Adrenal gland (tissue), 19 donors: ENCODE measurements around the gene FCAMR. TPM values are rescaled to one million over a fixed set of nuclear protein-coding genes. Genes with fewer than 3 reads are reported as not detected.

Experiments used
- DNase-seq, 7 donors: peaks; one replicate each; pipeline ENCODE4 v3.0.0-alpha.2; 2019 to 2020
- H3K27ac ChIP-seq, 5 donors: fragments of 200-600 bp; sonication (generic) in 4 of 5; 1 replicate in 3 of 5; 2 replicates in 2 of 5; pipeline versions ENCODE4 v1.5.1 to v1.8.0; 2016 to 2020; ENCODE audit warnings: mild to moderate bottlenecking in 1 of 5
- H3K27me3 ChIP-seq: fragments of 200-600 bp; 2 replicates; pipeline ENCODE4 v1.8.0; 2021
- H3K36me3 ChIP-seq, 2 donors: fragments of 200-600 bp; replicated peaks in 1 of 2; 1 replicate in 1 of 2; 2 replicates in 1 of 2; pipeline versions ENCODE4 v1.5.1 to v1.8.0; 2018 to 2022
- H3K4me1 ChIP-seq, 2 donors: fragments of 200-600 bp; replicated peaks in 1 of 2; 1 replicate in 1 of 2; 2 replicates in 1 of 2; pipeline versions ENCODE4 v1.5.1 to v1.8.0; 2018 to 2021
- H3K4me3 ChIP-seq, 4 donors: fragments of 200-600 bp; sonication (generic) in 3 of 4; one replicate each; pipeline ENCODE4 v1.5.1; 2016 to 2018
- H3K9me3 ChIP-seq, 3 donors: fragments of 200-600 bp; sonication (generic) in 1 of 3; replicated peaks in 1 of 3; 1 replicate in 2 of 3; 2 replicates in 1 of 3; pipeline versions ENCODE4 v1.5.1 to v1.8.0; 2016 to 2021
- POLR2A ChIP-seq, 2 donors: fragments of 450-650 bp; IDR thresholded peaks; one replicate each; pipeline ENCODE4 v1.6.1; 2017; ENCODE audit warnings: antibody characterized with exemption in 2 of 2, mild to moderate bottlenecking in 2 of 2, moderate library complexity in 1 of 2
- WGBS, 4 donors: extraction: QIAGEN DNeasy Blood & Tissue Kit in 2 of 4; methylation state at CpG; one replicate each; pipeline versions ENCODE4 v1.1.5 to v1.1.7; 2013 to 2017; 5-methylcytosine and 5-hydroxymethylcytosine counted together
- intact Hi-C, 2 donors: fragments of 100-400 bp; cut with DNase I; formaldehyde crosslinking; loops; one replicate each; pipeline versions ENCODE4 v1.14.1 to v1.15.0; 2022 to 2023
- long read RNA-seq, 10 donors: library from polyadenylated mRNA in 3 of 10; unstranded in 2 of 10; stranded (forward) in 1 of 10; transcript quantifications; one replicate each; pipeline ENCODE4 v2.0.0 and lab custom pipeline, GENCODE V29; 2021 to 2026
- polyA plus RNA-seq, 3 donors: library from polyadenylated mRNA; stranded (reverse); fragments of 200-250 nt in 2 of 3; fragments of 350-450 nt in 1 of 3; fragmentation: Illumina TruSeq in 1 of 3; extraction: RNeasy Lipid Tissue Mini Kit (QIAGEN cat#74804) in 1 of 3; gene quantifications; one replicate each; pipeline ENCODE4 v1.2.3, GENCODE V29; 2013 to 2014
- total RNA-seq, 9 donors: library from RNA; depleted of rRNA in 4 of 9; stranded (reverse); fragments of >200 nt in 4 of 9; fragments of 120-200 nt in 1 of 9; fragmentation: NEBNext Ultra II Directional in 1 of 9; extraction: Animal tissue kit (Norgen Biotek cat#: 25700) in 1 of 9; gene quantifications; one replicate each; pipeline versions ENCODE4 v1.1.0 to v1.2.4, GENCODE V29; 2013 to 2023
- TF ChIP-seq, protein P1 (sequence below), 6 experiments: fragments of 450-650 bp in 4 of 6; fragments of 200-600 bp in 2 of 6; sonication (generic) in 1 of 6; IDR thresholded peaks; 1 replicate in 5 of 6; 2 replicates in 1 of 6; pipeline versions ENCODE4 v1.5.1 to v1.8.0; 2016 to 2021; ENCODE audit warnings: antibody characterized with exemption in 6 of 6, mild to moderate bottlenecking in 2 of 6, moderate library complexity in 1 of 6
- donor health status: healthy with polysubstance abuse.
- donor health status: Bipolar disorder and iron deficiency.
- donor health status: DM: yes; HTN: yes; CAD: no.
- donor health status: DM: no; HTN: no; CAD: no.
- donor health status: DM: no; HTN: no; CAD: no.
- donor health status: DM: yes; HTN: yes; CAD: no.

Gene FCAMR, protein sequence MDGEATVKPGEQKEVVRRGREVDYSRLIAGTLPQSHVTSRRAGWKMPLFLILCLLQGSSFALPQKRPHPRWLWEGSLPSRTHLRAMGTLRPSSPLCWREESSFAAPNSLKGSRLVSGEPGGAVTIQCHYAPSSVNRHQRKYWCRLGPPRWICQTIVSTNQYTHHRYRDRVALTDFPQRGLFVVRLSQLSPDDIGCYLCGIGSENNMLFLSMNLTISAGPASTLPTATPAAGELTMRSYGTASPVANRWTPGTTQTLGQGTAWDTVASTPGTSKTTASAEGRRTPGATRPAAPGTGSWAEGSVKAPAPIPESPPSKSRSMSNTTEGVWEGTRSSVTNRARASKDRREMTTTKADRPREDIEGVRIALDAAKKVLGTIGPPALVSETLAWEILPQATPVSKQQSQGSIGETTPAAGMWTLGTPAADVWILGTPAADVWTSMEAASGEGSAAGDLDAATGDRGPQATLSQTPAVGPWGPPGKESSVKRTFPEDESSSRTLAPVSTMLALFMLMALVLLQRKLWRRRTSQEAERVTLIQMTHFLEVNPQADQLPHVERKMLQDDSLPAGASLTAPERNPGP
- not detected for total RNA-seq
- not detected for polyA plus RNA-seq
- long read RNA-seq, donor 1 = 0 reads
- long read RNA-seq, donor 2 = 0 reads
- long read RNA-seq, donor 3 = 0 reads
- long read RNA-seq, donor 4 = 0 reads
- long read RNA-seq, donor 5 = 0 reads
- long read RNA-seq, donor 6 = 0 reads
- long read RNA-seq, donor 7 = 0 reads
- long read RNA-seq, donor 8 = 0 reads
- long read RNA-seq, donor 9 = 0 reads
- long read RNA-seq, donor 10 = 0 reads

DNA sequence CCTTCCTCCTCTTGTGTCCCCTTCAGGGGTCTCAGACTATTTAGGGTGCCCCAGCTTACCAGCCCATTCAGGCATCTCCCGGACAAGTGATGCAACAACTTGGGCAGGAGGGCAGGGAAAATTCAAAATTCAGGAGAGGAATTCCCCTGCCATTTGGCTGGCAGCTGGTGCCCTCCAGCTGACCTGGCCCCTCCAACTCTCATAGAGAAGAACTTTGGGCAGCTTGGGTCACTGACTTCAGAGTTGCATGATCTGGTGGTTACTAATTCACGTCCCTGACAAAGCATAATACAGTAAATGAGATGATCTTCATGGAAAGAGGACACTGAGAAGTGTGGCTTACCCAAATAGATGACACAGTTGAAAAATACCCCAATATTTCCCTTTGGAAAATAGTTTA is at the start of gene FCAMR:
TSS of gene FCAMR (minus strand) at position 15 of the 400 bp plus-strand sequence. CDS start 335 bp downstream, outside the sequence.
- Histone ChIP-seq H3K4me1 (no peaks in the 10 kb centered on the region), H3K27ac (no peak within 1 kb of the TSS), H3K9me3 (no peaks in the 10 kb centered on the region), H3K4me3 (no peak within 1 kb of the TSS), H3K36me3 (no peaks in the 10 kb centered on the region), H3K27me3 (peaks cover 3% of the 10 kb centered on the region)
- 54 to 67% (median 58%) methylated on average over 2 of the region's 2 CpGs for WGBS, 4 donors
- no peak for DNase-seq
- no peak for TF ChIP-seq POLR2A (IDR thresholded peaks at IDR 0.05)
- TF ChIP-seq, protein P1, sequence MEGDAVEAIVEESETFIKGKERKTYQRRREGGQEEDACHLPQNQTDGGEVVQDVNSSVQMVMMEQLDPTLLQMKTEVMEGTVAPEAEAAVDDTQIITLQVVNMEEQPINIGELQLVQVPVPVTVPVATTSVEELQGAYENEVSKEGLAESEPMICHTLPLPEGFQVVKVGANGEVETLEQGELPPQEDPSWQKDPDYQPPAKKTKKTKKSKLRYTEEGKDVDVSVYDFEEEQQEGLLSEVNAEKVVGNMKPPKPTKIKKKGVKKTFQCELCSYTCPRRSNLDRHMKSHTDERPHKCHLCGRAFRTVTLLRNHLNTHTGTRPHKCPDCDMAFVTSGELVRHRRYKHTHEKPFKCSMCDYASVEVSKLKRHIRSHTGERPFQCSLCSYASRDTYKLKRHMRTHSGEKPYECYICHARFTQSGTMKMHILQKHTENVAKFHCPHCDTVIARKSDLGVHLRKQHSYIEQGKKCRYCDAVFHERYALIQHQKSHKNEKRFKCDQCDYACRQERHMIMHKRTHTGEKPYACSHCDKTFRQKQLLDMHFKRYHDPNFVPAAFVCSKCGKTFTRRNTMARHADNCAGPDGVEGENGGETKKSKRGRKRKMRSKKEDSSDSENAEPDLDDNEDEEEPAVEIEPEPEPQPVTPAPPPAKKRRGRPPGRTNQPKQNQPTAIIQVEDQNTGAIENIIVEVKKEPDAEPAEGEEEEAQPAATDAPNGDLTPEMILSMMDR (IDR thresholded peaks at IDR 0.05) = no peak
- intact Hi-C loops = no loop called here

DNA sequence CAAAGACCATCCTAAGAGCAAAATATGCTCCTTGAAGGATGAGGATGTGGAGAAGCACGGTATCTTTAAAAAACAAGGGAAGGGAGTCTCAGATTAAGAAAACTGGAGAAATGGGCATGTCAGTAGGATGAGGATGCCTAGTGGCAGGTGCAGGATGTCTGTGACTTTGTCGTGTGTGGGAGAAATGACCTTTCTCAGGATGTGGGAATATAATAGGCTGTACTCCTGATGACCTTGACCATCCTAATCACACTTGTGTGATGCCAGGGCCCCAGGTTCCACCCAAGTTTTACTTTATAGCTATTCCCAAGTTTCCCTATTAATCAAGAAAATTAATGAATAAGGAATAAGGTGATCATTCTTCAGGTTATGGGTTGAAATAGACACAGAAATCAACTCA is 49.4 kb upstream of the FCAMR start:
- no peak overlapping the region for H3K4me3 ChIP-seq
- TF ChIP-seq, protein P1 (IDR thresholded peaks at IDR 0.05) = no peak
- no peak for TF ChIP-seq POLR2A (IDR thresholded peaks at IDR 0.05)
- intact Hi-C loops = no loop called here
- 46 to 75% (median 62%) methylated on average over 2 of the region's 2 CpGs for WGBS, 4 donors
- no peak overlapping the region for H3K27ac ChIP-seq
- H3K36me3 ChIP-seq = no peaks in the 10 kb centered on the region
- H3K9me3 ChIP-seq = no peaks in the 10 kb centered on the region
- peaks cover 16 to 17% of the 10 kb centered on the region in 2 donors for H3K4me1 ChIP-seq
- no peak for DNase-seq
- H3K27me3 ChIP-seq = no peaks in the 10 kb centered on the region

DNA sequence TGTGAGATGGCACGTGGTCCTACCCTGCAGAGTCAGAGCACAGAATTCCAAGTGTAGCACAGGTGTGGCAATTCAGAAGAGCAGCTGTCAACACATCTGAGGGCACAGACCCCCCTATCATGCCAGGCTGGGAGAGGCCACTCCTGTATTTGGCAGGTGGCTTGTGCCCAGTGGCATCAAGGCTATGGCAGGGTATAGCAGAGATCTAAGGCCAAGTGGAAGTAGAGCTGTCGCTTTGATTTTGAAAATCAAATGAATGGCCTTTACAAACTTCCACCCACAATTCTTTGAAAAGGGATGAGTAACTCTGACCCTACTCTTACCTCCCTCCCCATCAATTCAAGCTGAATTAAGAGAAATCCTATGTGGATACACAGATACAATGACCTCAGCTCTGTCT is 48.9 kb upstream of the FCAMR start:
- intact Hi-C loops = no loop called here
- Histone ChIP-seq H3K27me3 (no peaks in the 10 kb centered on the region), H3K9me3 (no peaks in the 10 kb centered on the region), H3K27ac (no peak overlapping the region), H3K4me1 (peaks cover 11 to 12% of the 10 kb centered on the region in 2 donors), H3K36me3 (no peaks in the 10 kb centered on the region), H3K4me3 (no peak overlapping the region)
- 74 to 95% (median 85%) methylated on average over 2 of the region's 2 CpGs for WGBS, 4 donors
- TF ChIP-seq, protein P1 (IDR thresholded peaks at IDR 0.05) = no peak
- TF ChIP-seq POLR2A (IDR thresholded peaks at IDR 0.05) = no peak
- no peak for DNase-seq

DNA sequence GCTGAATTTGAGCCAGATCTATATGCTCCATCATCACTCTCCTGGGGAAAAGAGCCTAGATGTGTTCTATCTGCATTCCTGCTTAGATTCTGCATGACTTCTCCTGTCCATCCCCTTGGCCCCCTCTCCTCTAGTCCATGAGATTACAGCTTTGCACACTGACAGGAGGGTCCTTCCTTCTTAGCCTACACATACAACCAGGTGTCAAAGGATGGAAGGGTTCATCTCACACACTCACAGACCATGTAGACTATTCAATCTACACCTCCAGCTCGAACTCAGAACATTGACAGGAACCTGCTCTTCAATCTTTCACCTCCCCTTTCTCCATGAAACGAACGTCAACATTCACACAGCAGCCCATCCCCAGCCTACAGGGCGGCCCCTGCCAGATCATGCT is 48.4 kb upstream of the FCAMR start:
- Histone ChIP-seq H3K27ac (no peak overlapping the region), H3K36me3 (no peaks in the 10 kb centered on the region), H3K4me3 (no peak overlapping the region), H3K9me3 (no peaks in the 10 kb centered on the region), H3K4me1 (peaks cover 7% of the 10 kb centered on the region in 2 donors), H3K27me3 (no peaks in the 10 kb centered on the region)
- DNase-seq = no peak
- 87 to 100% (median 94%) methylated on average over 4 of the region's 4 CpGs for WGBS, 4 donors
- intact Hi-C loops = no loop called here
- TF ChIP-seq POLR2A (IDR thresholded peaks at IDR 0.05) = no peak
- TF ChIP-seq, protein P1 (IDR thresholded peaks at IDR 0.05) = no peak
